ENCODE results near the gene DUSP14. TPM values are rescaled to one million over a fixed set of nuclear protein-coding genes. Genes with fewer than 3 reads are reported as not detected.

The DUSP14 gene
- total and polyA plus RNA-seq, 2 experiments from 2014 or later, result 36.7 to 38.7 TPM

DNA sequence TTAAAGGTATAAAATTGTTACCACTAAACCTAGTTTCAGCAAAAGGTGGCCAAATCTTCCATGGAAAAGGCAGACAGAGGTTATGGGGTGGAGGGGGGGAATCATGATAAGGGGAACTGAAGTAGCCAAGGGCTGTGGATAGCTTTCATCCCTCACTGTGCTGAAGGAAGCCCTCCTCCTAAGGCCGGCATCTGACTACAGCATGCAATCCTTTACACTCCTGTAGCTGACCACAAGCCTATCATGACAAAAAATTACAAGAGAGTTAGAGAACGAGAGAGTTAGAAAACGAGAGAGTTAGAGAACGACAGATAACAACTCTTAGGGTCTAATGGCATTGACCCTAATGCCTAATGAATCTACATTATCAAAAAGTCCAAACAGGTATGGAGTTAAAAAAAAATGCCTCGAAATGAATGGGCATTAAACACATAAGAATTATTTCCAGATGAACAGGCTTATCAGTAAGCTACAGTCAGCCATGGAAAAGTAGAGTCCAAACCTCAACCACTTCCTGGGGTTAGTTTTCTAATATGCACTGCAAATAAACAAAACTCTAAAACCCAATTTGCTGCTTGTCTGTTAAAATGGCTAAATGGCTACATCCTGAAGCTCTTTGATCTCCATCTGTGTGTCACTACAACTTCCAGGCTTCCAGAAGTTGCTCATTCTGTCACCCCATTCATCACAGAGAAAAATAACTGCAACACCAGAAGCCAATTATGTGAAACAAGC lies 29.7 kb downstream of the DUSP14 start (continued):
- TF ChIP-seq, protein P1, sequence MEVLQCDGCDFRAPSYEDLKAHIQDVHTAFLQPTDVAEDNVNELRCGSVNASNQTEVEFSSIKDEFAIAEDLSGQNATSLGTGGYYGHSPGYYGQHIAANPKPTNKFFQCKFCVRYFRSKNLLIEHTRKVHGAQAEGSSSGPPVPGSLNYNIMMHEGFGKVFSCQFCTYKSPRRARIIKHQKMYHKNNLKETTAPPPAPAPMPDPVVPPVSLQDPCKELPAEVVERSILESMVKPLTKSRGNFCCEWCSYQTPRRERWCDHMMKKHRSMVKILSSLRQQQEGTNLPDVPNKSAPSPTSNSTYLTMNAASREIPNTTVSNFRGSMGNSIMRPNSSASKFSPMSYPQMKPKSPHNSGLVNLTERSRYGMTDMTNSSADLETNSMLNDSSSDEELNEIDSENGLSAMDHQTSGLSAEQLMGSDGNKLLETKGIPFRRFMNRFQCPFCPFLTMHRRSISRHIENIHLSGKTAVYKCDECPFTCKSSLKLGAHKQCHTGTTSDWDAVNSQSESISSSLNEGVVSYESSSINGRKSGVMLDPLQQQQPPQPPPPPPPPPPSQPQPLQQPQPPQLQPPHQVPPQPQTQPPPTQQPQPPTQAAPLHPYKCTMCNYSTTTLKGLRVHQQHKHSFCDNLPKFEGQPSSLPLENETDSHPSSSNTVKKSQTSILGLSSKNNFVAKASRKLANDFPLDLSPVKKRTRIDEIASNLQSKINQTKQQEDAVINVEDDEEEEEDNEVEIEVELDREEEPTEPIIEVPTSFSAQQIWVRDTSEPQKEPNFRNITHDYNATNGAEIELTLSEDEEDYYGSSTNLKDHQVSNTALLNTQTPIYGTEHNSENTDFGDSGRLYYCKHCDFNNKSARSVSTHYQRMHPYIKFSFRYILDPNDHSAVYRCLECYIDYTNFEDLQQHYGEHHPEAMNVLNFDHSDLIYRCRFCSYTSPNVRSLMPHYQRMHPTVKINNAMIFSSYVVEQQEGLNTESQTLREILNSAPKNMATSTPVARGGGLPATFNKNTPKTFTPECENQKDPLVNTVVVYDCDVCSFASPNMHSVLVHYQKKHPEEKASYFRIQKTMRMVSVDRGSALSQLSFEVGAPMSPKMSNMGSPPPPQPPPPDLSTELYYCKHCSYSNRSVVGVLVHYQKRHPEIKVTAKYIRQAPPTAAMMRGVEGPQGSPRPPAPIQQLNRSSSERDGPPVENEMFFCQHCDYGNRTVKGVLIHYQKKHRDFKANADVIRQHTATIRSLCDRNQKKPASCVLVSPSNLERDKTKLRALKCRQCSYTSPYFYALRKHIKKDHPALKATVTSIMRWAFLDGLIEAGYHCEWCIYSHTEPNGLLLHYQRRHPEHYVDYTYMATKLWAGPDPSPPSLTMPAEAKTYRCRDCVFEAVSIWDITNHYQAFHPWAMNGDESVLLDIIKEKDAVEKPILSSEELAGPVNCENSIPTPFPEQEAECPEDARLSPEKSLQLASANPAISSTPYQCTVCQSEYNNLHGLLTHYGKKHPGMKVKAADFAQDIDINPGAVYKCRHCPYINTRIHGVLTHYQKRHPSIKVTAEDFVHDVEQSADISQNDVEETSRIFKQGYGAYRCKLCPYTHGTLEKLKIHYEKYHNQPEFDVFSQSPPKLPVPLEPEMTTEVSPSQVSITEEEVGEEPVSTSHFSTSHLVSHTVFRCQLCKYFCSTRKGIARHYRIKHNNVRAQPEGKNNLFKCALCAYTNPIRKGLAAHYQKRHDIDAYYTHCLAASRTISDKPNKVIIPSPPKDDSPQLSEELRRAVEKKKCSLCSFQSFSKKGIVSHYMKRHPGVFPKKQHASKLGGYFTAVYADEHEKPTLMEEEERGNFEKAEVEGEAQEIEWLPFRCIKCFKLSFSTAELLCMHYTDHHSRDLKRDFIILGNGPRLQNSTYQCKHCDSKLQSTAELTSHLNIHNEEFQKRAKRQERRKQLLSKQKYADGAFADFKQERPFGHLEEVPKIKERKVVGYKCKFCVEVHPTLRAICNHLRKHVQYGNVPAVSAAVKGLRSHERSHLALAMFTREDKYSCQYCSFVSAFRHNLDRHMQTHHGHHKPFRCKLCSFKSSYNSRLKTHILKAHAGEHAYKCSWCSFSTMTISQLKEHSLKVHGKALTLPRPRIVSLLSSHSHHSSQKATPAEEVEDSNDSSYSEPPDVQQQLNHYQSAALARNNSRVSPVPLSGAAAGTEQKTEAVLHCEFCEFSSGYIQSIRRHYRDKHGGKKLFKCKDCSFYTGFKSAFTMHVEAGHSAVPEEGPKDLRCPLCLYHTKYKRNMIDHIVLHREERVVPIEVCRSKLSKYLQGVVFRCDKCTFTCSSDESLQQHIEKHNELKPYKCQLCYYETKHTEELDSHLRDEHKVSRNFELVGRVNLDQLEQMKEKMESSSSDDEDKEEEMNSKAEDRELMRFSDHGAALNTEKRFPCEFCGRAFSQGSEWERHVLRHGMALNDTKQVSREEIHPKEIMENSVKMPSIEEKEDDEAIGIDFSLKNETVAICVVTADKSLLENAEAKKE (CRISPR knock-in tag; IDR thresholded peaks at IDR 0.05), result no peak
- TF ChIP-seq, protein P2, sequence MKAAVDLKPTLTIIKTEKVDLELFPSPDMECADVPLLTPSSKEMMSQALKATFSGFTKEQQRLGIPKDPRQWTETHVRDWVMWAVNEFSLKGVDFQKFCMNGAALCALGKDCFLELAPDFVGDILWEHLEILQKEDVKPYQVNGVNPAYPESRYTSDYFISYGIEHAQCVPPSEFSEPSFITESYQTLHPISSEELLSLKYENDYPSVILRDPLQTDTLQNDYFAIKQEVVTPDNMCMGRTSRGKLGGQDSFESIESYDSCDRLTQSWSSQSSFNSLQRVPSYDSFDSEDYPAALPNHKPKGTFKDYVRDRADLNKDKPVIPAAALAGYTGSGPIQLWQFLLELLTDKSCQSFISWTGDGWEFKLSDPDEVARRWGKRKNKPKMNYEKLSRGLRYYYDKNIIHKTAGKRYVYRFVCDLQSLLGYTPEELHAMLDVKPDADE (IDR thresholded peaks at IDR 0.05), result no peak
- TF ChIP-seq NANOG (IDR thresholded peaks at IDR 0.05; ENCODE audit: borderline replicate concordance) (no peak), POLR2AphosphoS5 (IDR thresholded peaks at IDR 0.05; ENCODE audit: low read depth) (no peak)

DNA sequence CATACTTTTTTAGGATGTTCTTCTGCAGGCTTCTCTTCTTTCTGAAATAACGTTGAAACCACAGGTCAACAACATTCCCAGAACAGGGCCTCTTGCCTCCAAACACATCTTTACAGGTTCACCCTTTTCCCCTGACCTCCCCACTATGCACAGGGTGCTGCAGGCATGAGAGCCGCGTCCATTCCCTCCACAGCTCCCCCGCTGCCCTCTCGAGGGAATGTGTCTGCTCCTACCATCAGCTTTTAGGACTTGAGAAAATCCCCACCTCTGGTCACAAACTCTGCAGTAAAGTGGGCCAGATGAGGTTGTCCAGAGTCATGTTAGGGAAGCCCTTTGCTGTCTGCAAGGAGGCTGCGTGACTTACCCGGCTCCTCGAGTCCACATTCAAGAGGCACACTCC lies 30.5 kb downstream of the DUSP14 start:
- no peak overlapping the region for H2AFZ ChIP-seq
- no peak overlapping the region for H3K27ac ChIP-seq (ENCODE audit: low read depth)
- H3K9me2 ChIP-seq (ENCODE audit: insufficient read depth), result no peaks in the 10 kb centered on the region
- no peaks in the 10 kb centered on the region for H3K27me3 ChIP-seq (ENCODE audit: insufficient read depth)
- peak; percentile 70 for ATAC-seq
- Mint-ChIP-seq H3K27ac (peak overlapping the region; percentile 50), H3K36me3 (ENCODE audit: low read depth) (peaks cover 29% of the 10 kb centered on the region), H3K4me1 (no peaks in the 10 kb centered on the region), H3K9me3 (no peaks in the 10 kb centered on the region), H3K27me3 (ENCODE audit: insufficient read depth, low read depth, poor library complexity) (peaks cover 2% of the 10 kb centered on the region), H3K4me3 (no peak overlapping the region)
- H3K4me1 ChIP-seq (ENCODE audit: insufficient read depth), result no peaks in the 10 kb centered on the region
- H3K4me2 ChIP-seq, result no peak overlapping the region
- TF ChIP-seq CTCF (conservative IDR thresholded peaks at IDR 0.05; ENCODE audit: low read depth in 2 of 2), result 0 out of 4 replicates have a peak, but pooled peaks of 1 of the 2 experiments have one; percentile 17
- TF ChIP-seq, protein P2 (IDR thresholded peaks at IDR 0.05), result no peak
- H3K79me2 ChIP-seq (replicated peaks; ENCODE audit: insufficient read depth), result no peaks in the 10 kb centered on the region
- peaks cover 3% of the 10 kb centered on the region; the same call in 1 of the 2 replicates for H3K36me3 ChIP-seq (ENCODE audit: insufficient read depth)
- peaks cover 5% of the 10 kb centered on the region for H4K20me1 ChIP-seq (replicated peaks; ENCODE audit: insufficient read depth)
- H3K4me3 ChIP-seq, result no peak overlapping the region
- DNase-seq (ENCODE audit: low spot score), result peak; percentile 27
- 0 out of 2 replicates have a peak, but pooled peaks cover 3% of the 10 kb centered on the region for H3F3A ChIP-seq (replicated peaks; ENCODE audit: low read depth)

Data from GM23338 (cell line).